WERI-Rb-1 (cell line): ENCODE data around the gene MNAT1.
"Not testable (repeated sequence)": the region's sequence is repeated elsewhere in the genome, so short reads cannot be mapped to it uniquely, and the experiment has no call there.

Experiments used
- DNase-seq: peaks from one replicate; pipeline ENCODE4 v3.0.0-alpha.2; 2020
- H3K27ac ChIP-seq: fragments of 250-450 bp; sonication (Bioruptor Pico); 2 replicates; pipeline ENCODE4 v1.5.1; 2020; ENCODE audit warnings: mild to moderate bottlenecking, moderate library complexity
- H3K27me3 ChIP-seq: fragments of 250-450 bp; sonication (Bioruptor Pico); 2 replicates; pipeline ENCODE4 v1.5.1; 2021; ENCODE audit warnings: mild to moderate bottlenecking, low read depth, moderate library complexity; ENCODE audit not compliant: insufficient read depth, severe bottlenecking
- H3K36me3 ChIP-seq: fragments of 250-450 bp; sonication (Bioruptor Pico); 2 replicates; pipeline ENCODE4 v1.5.1; 2020; ENCODE audit warnings: mild to moderate bottlenecking, moderate library complexity
- H3K4me3 ChIP-seq: 2 replicates; pipeline ENCODE4 v1.5.1; 2011; ENCODE audit warnings: low read depth, mild to moderate bottlenecking, control low read depth, low read length
- H3K9me3 ChIP-seq: fragments of 250-450 bp; sonication (Bioruptor Pico); 2 replicates; pipeline ENCODE4 v1.5.1; 2021; ENCODE audit warnings: mild to moderate bottlenecking, moderate library complexity; ENCODE audit not compliant: severe bottlenecking
- TF ChIP-seq, protein P1 (sequence below): IDR thresholded peaks from 2 replicates; pipeline ENCODE4 v1.5.1; 2011; ENCODE audit warnings: low read depth, mild to moderate bottlenecking, control low read depth, inconsistent platforms, low read length

The MNAT1 gene

DNA sequence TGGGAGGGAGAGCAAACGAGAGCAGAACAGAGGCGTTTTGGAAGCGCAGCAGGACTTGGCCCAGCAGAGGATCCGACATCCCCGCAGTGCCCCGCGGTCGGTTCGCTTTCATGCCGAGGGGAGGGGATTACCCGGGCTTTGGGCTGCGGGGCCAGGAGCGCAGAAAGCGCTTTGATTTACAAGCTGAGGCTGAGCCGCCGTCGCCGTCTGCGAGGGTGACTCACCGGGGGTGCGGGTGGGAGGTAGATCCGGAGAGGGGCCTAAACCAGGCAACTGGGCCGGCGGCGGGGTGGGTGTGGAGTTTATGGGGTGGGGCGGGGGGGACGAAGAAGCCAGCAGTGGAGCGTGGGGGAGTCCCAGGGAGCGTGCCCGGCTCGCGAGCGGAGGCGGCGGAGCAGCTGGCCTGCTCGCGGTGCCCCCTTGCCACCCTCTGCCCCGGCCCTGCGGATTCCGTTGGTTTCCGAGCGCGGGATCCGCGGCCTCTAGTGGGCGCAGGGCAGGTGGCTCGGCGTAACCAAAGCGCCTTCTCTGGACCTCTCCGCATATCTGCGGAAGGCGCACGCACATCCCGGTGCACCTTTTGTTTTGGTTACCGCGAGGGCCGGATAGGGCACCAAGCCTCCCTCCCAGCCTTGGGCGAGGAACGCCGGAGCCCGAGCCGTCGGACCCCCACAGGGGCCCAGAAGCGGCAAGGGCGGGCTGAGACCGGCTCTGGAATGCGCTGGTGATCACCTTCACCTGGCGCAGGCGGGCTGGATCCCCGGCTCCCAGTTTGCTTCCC lies 13.0 kb upstream of the MNAT1 start:
- Histone ChIP-seq H3K4me3 (peak overlapping the region; percentile 93), H3K36me3 (peaks cover 27% of the 10 kb centered on the region), H3K27ac (peak overlapping the region; percentile 75), H3K9me3 (no peaks in the 10 kb centered on the region), H3K27me3 (no peaks in the 10 kb centered on the region)
- peak; percentile 80 for DNase-seq
- TF ChIP-seq, protein P1, sequence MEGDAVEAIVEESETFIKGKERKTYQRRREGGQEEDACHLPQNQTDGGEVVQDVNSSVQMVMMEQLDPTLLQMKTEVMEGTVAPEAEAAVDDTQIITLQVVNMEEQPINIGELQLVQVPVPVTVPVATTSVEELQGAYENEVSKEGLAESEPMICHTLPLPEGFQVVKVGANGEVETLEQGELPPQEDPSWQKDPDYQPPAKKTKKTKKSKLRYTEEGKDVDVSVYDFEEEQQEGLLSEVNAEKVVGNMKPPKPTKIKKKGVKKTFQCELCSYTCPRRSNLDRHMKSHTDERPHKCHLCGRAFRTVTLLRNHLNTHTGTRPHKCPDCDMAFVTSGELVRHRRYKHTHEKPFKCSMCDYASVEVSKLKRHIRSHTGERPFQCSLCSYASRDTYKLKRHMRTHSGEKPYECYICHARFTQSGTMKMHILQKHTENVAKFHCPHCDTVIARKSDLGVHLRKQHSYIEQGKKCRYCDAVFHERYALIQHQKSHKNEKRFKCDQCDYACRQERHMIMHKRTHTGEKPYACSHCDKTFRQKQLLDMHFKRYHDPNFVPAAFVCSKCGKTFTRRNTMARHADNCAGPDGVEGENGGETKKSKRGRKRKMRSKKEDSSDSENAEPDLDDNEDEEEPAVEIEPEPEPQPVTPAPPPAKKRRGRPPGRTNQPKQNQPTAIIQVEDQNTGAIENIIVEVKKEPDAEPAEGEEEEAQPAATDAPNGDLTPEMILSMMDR: peak; percentile 62

GRCh38 chr14:60722107-60722356 lies 12.5 kb upstream of the MNAT1 start:
- H3K27ac ChIP-seq: peak overlapping the region; percentile 75

GRCh38 chr14:60722357-60723115 lies 12.0 kb upstream of the MNAT1 start:
- DNase-seq: peak; percentile 46
- Histone ChIP-seq H3K27me3 (no peaks in the 10 kb centered on the region), H3K9me3 (peaks cover 2% of the 10 kb centered on the region), H3K4me3 (peak overlapping the region; percentile 93), H3K27ac (peak overlapping the region; percentile 75), H3K36me3 (peaks cover 20% of the 10 kb centered on the region)
- TF ChIP-seq, protein P1: no peak

More at GRCh38 chr14:60722107-60722356, 12.5 kb upstream of the MNAT1 start:
- Histone ChIP-seq H3K27me3 (no peaks in the 10 kb centered on the region), H3K36me3 (peaks cover 25% of the 10 kb centered on the region), H3K9me3 (no peaks in the 10 kb centered on the region), H3K4me3 (peak overlapping the region; percentile 93)
- TF ChIP-seq, protein P1: no peak
- DNase-seq: no peak

DNA sequence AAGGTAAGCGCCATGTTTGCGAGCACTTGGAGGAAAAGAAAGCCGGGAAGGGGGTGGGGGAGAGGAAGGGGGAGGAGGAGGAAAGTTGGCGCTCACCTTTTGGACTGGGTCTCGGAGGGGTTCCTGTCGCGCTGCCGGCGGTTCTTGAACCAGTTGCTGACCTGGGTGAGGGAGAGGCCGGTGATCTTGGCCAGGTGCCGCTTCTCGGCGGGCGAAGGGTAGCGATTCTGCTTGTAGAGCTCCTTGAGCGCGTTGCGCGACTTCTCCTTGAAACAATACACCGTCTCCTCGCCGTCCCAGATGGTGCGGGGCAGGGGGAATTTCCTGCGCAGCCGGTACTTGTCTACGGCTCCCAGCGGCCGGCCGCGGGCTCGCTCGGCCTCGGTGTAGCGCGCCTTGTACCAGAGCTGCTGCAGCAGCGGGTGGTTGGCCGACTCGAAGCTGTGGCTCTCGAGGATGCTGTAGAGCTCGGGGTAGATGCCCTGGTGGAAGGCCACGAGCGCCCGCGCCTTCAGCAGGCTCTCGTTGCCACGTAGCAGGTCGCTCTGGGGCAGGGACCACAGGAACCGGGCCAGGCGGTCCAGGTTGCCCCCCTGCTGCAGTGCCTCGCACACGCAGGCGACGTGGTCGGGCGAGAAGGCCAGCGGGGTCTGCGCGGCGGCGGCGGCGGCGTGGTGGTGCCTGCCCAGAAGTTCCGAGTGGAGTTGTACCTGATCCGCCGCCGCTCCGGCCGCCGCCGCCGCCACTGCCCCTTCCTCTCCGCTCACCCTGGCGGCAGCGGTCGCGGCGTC lies 11.2 kb upstream of the MNAT1 start:
- DNase-seq: peak; percentile 57
- Histone ChIP-seq H3K36me3 (peaks cover 18% of the 10 kb centered on the region), H3K9me3 (peaks cover 2% of the 10 kb centered on the region), H3K27me3 (no peaks in the 10 kb centered on the region), H3K27ac (peak overlapping the region; percentile 75), H3K4me3 (peak overlapping the region; percentile 93)
- TF ChIP-seq, protein P1: no peak

- peaks cover 15% of the 10 kb centered on the region for H3K36me3 ChIP-seq
- TF ChIP-seq, protein P1: no peak
- H3K27ac ChIP-seq: peak within 1 kb of the TSS; percentile 75
- DNase-seq: peak; percentile 92
- no peaks in the 10 kb centered on the region for H3K27me3 ChIP-seq
- H3K4me3 ChIP-seq: peak within 1 kb of the TSS; percentile 93
- peaks cover 2% of the 10 kb centered on the region for H3K9me3 ChIP-seq
Measured at GRCh38 chr14:60723907-60724618, 10.5 kb upstream of the MNAT1 start, which contains the start of gene SIX4. TSS of gene SIX4 (minus strand) at chr14:60724351. CDS start at chr14:60724074, 277 bp downstream.

DNA sequence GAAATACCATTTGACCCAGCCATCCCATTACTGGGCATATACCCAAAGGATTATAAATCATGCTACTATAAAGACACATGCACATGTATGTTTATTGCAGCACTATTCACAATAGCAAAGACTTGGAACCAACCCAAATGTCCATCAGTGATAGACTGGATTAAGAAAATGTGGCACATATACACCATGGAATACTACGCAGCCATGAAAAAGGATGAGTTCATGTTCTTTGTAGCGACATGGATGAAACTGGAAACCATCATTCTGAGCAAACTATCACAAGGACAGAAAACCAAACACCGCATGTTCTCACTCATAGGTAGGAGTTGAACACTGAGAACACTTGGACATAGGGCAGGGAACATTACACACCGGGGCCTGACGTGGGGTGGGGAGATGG lies 3.3 kb upstream of the MNAT1 start:
- not testable (repeated sequence) for H3K4me3 ChIP-seq, H3K36me3 ChIP-seq, H3K27me3 ChIP-seq, H3K9me3 ChIP-seq, DNase-seq, H3K27ac ChIP-seq
